ENCODE measurements around the gene SLC9A5.
A peak's percentile ranks its signal among the peaks of the same experiment; 100 is the strongest.

SLC9A5 gene

GRCh38 chr16:67282447-67282805 is 33.6 kb downstream of the SLC9A5 start:
- no peak overlapping the region for H3K27ac ChIP-seq
- no peak for TF ChIP-seq CTCF (conservative IDR thresholded peaks at IDR 0.05)

- no peak overlapping the region for H3K27ac ChIP-seq
Measured at GRCh38 chr16:67283039-67283825, 34.5 kb downstream of the SLC9A5 start.

GRCh38 chr16:67283826-67284555 is 35.2 kb downstream of the SLC9A5 start:
- no peak for TF ChIP-seq CTCF (conservative IDR thresholded peaks at IDR 0.05)

More at GRCh38 chr16:67283039-67283825, 34.5 kb downstream of the SLC9A5 start:
- TF ChIP-seq CTCF (conservative IDR thresholded peaks at IDR 0.05), result no peak

GRCh38 chr16:67284699-67285646 is 36.2 kb downstream of the SLC9A5 start:
- H3K27ac ChIP-seq, result peak overlapping the region; percentile 44
- peak; percentile 54 for TF ChIP-seq CTCF (conservative IDR thresholded peaks at IDR 0.05)

More at GRCh38 chr16:67283826-67284555, 35.2 kb downstream of the SLC9A5 start:
- peak overlapping the region; percentile 44 for H3K27ac ChIP-seq

GRCh38 chr16:67286441-67287235 is 37.9 kb downstream of the SLC9A5 start:
- H3K27ac ChIP-seq, result no peak overlapping the region
- TF ChIP-seq CTCF (conservative IDR thresholded peaks at IDR 0.05), result no peak

GRCh38 chr16:67287960-67288359 is 39.2 kb downstream of the SLC9A5 start:
- no peak overlapping the region for H3K27ac ChIP-seq
- TF ChIP-seq CTCF (conservative IDR thresholded peaks at IDR 0.05), result no peak

Measured in VCaP (cell line).